Measurements from ENCODE around the gene SLC34A2. TPM values are rescaled to one million over a fixed set of nuclear protein-coding genes. Genes with fewer than 3 reads are reported as not detected.

Gene SLC34A2
- total and polyA plus RNA-seq, 10 of the 15 experiments (the other 5 are each of a cell fraction or from before 2014, with no cell fraction given), result 0.08 to 0.59 TPM; not detected in 8

- H3K9ac ChIP-seq (ENCODE audit: control insufficient read depth, insufficient read depth, low read length), result no peak overlapping the region
- ChIA-PET RAD21 (ENCODE audit: unreplicated experiment) (no interaction called here), POLR2A (no interaction called here), SMC1A (ENCODE audit: uncharacterized antibody, unreplicated experiment) (no interaction called here), CTCF (no interaction called here)
- FAIRE-seq, result no peak
- no peak overlapping the region for H3K4me2 ChIP-seq (ENCODE audit: control insufficient read depth, insufficient read depth)
- in situ Hi-C loops (cut with MboI), result no loop called here
- H3K27me3 ChIP-seq (replicated peaks in 1 of 2; ENCODE audit: control insufficient read depth in 2 of 2, insufficient read depth in 2 of 2, low read length in 1 of 2), result peaks cover 0 to 3% of the 10 kb centered on the region in 2 experiments; a peak in 1 of 4 replicates
- 10% methylated on average over 4 of the region's 4 CpGs for WGBS (ENCODE audit: insufficient coverage, insufficient replicate concordance, low lambda C conversion rate, missing lambda C conversion rate)
- H3K4me3 ChIP-seq, result no peak overlapping the region
- H3K36me3 ChIP-seq (ENCODE audit: control insufficient read depth in 2 of 2, insufficient read depth in 2 of 2, low read length in 1 of 2), result no peaks in the 10 kb centered on the region
- no peaks in the 10 kb centered on the region for H3K79me2 ChIP-seq (ENCODE audit: control insufficient read depth, insufficient read depth, low read length)
- no peak for TF ChIP-seq HDGF (IDR thresholded peaks at IDR 0.05)
- TF ChIP-seq BMI1 (IDR thresholded peaks at IDR 0.05; ENCODE audit: borderline replicate concordance), result no peak
- TF ChIP-seq GATAD2B (conservative IDR thresholded peaks at IDR 0.05; ENCODE audit: low read depth), result no peak
- no peak for TF ChIP-seq PAX5 (IDR thresholded peaks at IDR 0.05; ENCODE audit: borderline replicate concordance, low read depth, low read length)
- TF ChIP-seq MTA2 (IDR thresholded peaks at IDR 0.05; ENCODE audit: low read depth), result no peak
- TF ChIP-seq CHD1 (IDR thresholded peaks at IDR 0.05; ENCODE audit: low read depth, low read length), result no peak
- TF ChIP-seq USF1 (IDR thresholded peaks at IDR 0.05; ENCODE audit: borderline replicate concordance, extremely low read length, insufficient read depth, low read depth, low read length), result no peak
- no peak for TF ChIP-seq CREM (IDR thresholded peaks at IDR 0.05; ENCODE audit: low read depth)
- TF ChIP-seq EGR1 (IDR thresholded peaks at IDR 0.05; ENCODE audit: borderline replicate concordance in 1 of 2, low read depth in 2 of 2, low read length in 2 of 2), result no peak
- TF ChIP-seq SREBF2 (IDR thresholded peaks at IDR 0.05; ENCODE audit: low read length), result no peak
- no peak for TF ChIP-seq IRF5 (IDR thresholded peaks at IDR 0.05; ENCODE audit: borderline replicate concordance)
- no peak for TF ChIP-seq GABPA (IDR thresholded peaks at IDR 0.05; ENCODE audit: low read depth)
- no peak for TF ChIP-seq YY1 (IDR thresholded peaks at IDR 0.05; ENCODE audit: low read depth, low read length)
- no peak for TF ChIP-seq PML (IDR thresholded peaks at IDR 0.05; ENCODE audit: low read length)
- TF ChIP-seq SMARCA5 (IDR thresholded peaks at IDR 0.05), result no peak
- TF ChIP-seq TAF1 (IDR thresholded peaks at IDR 0.05; ENCODE audit: borderline replicate concordance, low read depth, low read length), result no peak
- TF ChIP-seq RUNX3 (IDR thresholded peaks at IDR 0.05; ENCODE audit: low read length), result no peak
- TF ChIP-seq, protein P1, sequence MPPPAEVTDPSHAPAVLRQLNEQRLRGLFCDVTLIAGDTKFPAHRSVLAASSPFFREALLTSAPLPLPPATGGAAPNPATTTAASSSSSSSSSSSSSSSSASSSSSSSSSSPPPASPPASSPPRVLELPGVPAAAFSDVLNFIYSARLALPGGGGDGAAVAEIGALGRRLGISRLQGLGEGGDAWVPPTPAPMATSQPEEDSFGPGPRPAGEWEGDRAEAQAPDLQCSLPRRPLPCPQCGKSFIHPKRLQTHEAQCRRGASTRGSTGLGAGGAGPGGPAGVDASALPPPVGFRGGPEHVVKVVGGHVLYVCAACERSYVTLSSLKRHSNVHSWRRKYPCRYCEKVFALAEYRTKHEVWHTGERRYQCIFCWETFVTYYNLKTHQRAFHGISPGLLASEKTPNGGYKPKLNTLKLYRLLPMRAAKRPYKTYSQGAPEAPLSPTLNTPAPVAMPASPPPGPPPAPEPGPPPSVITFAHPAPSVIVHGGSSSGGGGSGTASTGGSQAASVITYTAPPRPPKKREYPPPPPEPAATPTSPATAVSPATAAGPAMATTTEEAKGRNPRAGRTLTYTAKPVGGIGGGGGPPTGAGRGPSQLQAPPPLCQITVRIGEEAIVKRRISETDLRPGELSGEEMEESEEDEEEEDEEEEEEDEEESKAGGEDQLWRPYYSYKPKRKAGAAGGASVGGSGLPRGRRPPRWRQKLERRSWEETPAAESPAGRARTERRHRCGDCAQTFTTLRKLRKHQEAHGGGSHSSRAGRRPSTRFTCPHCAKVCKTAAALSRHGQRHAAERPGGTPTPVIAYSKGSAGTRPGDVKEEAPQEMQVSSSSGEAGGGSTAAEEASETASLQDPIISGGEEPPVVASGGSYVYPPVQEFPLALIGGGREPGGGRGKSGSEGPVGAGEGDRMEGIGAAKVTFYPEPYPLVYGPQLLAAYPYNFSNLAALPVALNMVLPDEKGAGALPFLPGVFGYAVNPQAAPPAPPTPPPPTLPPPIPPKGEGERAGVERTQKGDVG (CRISPR knock-in tag; IDR thresholded peaks at IDR 0.05), result no peak
- no peak for TF ChIP-seq JUNB (IDR thresholded peaks at IDR 0.05)
- TF ChIP-seq CBX3 (IDR thresholded peaks at IDR 0.05; ENCODE audit: borderline replicate concordance, low read depth), result no peak
- no peak for DNase-seq (ENCODE audit: low read depth, low spot score)
- no TSS peak for BruUV-seq (replicated peaks)
- no peaks in the 10 kb centered on the region for H3K9me3 ChIP-seq (replicated peaks; ENCODE audit: control insufficient read depth, insufficient read depth, low read length)
- H3K4me1 ChIP-seq (ENCODE audit: control insufficient read depth, insufficient read depth, low read length), result no peaks in the 10 kb centered on the region
- no peak overlapping the region for H3K27ac ChIP-seq (ENCODE audit: control insufficient read depth, insufficient read depth)
- no peak overlapping the region for H2AFZ ChIP-seq (ENCODE audit: control insufficient read depth, low read depth, low read length)
- intact Hi-C loops (cut with micrococcal nuclease; ENCODE audit: unreplicated experiment), result no loop called here
- ATAC-seq, result no peak
- no peaks in the 10 kb centered on the region for H4K20me1 ChIP-seq (ENCODE audit: control insufficient read depth, insufficient read depth)
Measured at GRCh38 chr4:25700661-25701060, 45.0 kb downstream of the SLC34A2 start.
